Hematopoietic multipotent progenitor cell (in vitro differentiated cells): ENCODE measurements around the gene MYH9. TPM values are rescaled to one million over a fixed set of nuclear protein-coding genes. Genes with fewer than 3 reads are reported as not detected.
"Not testable (repeated sequence)": the region's sequence is repeated elsewhere in the genome, so short reads cannot be mapped to it uniquely, and the experiment has no call there.

ENCODE experiments used
- DNase-seq, 3 donors: peaks; one replicate each; pipeline ENCODE4 v3.0.0-alpha.2; 2011 to 2015; ENCODE audit warnings: low read depth in 2 of 3, low spot score in 2 of 3
- total RNA-seq: library from RNA; depleted of rRNA; stranded (reverse); fragments of >200 nt; gene quantifications from one replicate; pipeline ENCODE4 v1.2.3, GENCODE V29; 2012

The MYH9 gene
- total RNA-seq, 1 donor, result 329 TPM

GRCh38 chr22:36282328-36282831, 105.4 kb downstream of the MYH9 start:
- DNase-seq, result no peak

- DNase-seq, result no peak
These were observed 105.9 kb downstream of the MYH9 start for GRCh38 chr22:36281781-36282327.

- no peak for DNase-seq
These were observed 107.4 kb downstream of the MYH9 start for GRCh38 chr22:36280379-36280778.

GRCh38 chr22:36279219-36279666, 108.5 kb downstream of the MYH9 start:
- no peak for DNase-seq

- peak in 2 of 3 donors; percentile 67 to 75 for DNase-seq
These were observed 110.1 kb downstream of the MYH9 start for GRCh38 chr22:36277482-36278291.

- DNase-seq, result no peak
These were observed 113.2 kb downstream of the MYH9 start for GRCh38 chr22:36274531-36274930.

GRCh38 chr22:36271951-36272350, 115.8 kb downstream of the MYH9 start:
- not testable (repeated sequence) for DNase-seq

- DNase-seq, result not testable (repeated sequence)
These were observed 116.5 kb downstream of the MYH9 start for GRCh38 chr22:36271231-36271630.

GRCh38 chr22:36267896-36268485, 119.8 kb downstream of the MYH9 start:
- DNase-seq, result no peak

GRCh38 chr22:36267058-36267457, 120.7 kb downstream of the MYH9 start:
- DNase-seq, result no peak

GRCh38 chr22:36263886-36264664, 123.7 kb downstream of the MYH9 start:
- DNase-seq, result not testable (repeated sequence)

GRCh38 chr22:36263216-36263673, 124.5 kb downstream of the MYH9 start:
- DNase-seq, result not testable (repeated sequence)

- not testable (repeated sequence) for DNase-seq
These were observed 125.5 kb downstream of the MYH9 start for GRCh38 chr22:36262307-36262706.

- not testable (repeated sequence) for DNase-seq
These were observed 126.1 kb downstream of the MYH9 start for GRCh38 chr22:36261675-36262074.

- no peak for DNase-seq
These were observed 128.0 kb downstream of the MYH9 start for GRCh38 chr22:36259615-36260300.

GRCh38 chr22:36258701-36259614, 128.8 kb downstream of the MYH9 start:
- DNase-seq, result no peak

- no peak for DNase-seq
These were observed 129.7 kb downstream of the MYH9 start for GRCh38 chr22:36257948-36258670.

- DNase-seq, result no peak
These were observed 130.5 kb downstream of the MYH9 start for GRCh38 chr22:36257308-36257707.
